ENCODE measurements around the gene VCPKMT.

The VCPKMT gene

DNA sequence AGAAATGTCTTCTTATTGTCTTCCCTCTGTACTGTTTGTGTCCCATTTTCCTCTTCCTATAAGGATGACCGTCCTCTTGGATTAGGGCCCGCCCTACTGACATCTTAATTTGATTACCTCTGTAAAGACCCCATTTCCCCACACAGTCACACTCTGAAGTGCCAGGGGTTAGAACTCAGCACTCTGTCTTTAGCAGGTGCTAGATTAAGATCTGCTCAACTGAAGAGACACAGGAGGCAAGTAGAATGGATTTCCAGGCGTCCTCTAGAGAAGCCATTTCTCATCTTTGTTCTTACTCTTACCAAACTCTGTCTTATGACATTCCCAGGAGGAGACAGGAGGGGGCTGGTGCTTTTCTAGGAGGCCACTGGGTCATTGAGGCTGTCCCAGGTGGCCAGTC is 50.8 kb downstream of the VCPKMT start:
- Histone ChIP-seq H3K9me2 (replicated peaks; ENCODE audit: control insufficient read depth, low read length) (no peaks in the 10 kb centered on the region), H3K79me2 (ENCODE audit: control insufficient read depth, low read length) (no peaks in the 10 kb centered on the region), H3K27me3 (ENCODE audit: control insufficient read depth, low read length) (no peaks in the 10 kb centered on the region), H3K27ac (ENCODE audit: low read depth, low read length) (no peak overlapping the region), H3K9me3 (ENCODE audit: control insufficient read depth, insufficient read depth, low read length) (no peaks in the 10 kb centered on the region), H3K4me2 (ENCODE audit: low read length) (no peak overlapping the region), H3F3A (ENCODE audit: control insufficient read depth, insufficient read depth) (0 out of 2 replicates have a peak, but pooled peaks cover 3% of the 10 kb centered on the region), H4K20me1 (ENCODE audit: control insufficient read depth, insufficient read depth, low read depth, low read length) (no peaks in the 10 kb centered on the region), H3K4me3 (ENCODE audit: low read length) (no peak overlapping the region), H3K4me1 (ENCODE audit: control insufficient read depth, low read length) (peaks cover 28% of the 10 kb centered on the region), H3K36me3 (ENCODE audit: control insufficient read depth, low read length) (no peaks in the 10 kb centered on the region)
- TF ChIP-seq, protein P1, sequence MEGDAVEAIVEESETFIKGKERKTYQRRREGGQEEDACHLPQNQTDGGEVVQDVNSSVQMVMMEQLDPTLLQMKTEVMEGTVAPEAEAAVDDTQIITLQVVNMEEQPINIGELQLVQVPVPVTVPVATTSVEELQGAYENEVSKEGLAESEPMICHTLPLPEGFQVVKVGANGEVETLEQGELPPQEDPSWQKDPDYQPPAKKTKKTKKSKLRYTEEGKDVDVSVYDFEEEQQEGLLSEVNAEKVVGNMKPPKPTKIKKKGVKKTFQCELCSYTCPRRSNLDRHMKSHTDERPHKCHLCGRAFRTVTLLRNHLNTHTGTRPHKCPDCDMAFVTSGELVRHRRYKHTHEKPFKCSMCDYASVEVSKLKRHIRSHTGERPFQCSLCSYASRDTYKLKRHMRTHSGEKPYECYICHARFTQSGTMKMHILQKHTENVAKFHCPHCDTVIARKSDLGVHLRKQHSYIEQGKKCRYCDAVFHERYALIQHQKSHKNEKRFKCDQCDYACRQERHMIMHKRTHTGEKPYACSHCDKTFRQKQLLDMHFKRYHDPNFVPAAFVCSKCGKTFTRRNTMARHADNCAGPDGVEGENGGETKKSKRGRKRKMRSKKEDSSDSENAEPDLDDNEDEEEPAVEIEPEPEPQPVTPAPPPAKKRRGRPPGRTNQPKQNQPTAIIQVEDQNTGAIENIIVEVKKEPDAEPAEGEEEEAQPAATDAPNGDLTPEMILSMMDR (IDR thresholded peaks at IDR 0.05; ENCODE audit: low read depth, low read length, poor library complexity, severe bottlenecking) = no peak
- TF ChIP-seq EZH2phosphoT487 (IDR thresholded peaks at IDR 0.05; ENCODE audit: borderline replicate concordance, low read length) = no peak

DNA sequence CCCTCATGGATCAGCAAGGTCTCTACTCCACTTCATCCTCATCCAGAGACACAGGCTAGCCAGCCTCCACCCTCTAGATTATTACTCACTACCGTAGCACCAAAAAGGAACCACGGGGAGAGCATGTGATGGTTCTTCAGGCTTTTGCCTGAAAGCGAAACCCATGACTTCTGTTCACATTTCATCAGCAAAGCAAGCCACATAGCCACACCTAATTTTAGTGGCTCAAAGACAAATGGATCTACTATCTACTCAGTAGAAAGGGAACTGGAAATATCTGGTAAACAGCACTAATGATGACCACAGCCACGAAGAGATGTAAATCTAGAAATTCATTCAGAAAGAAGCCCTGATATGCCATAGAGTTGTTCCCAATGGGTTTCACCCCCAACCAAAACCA is 51.4 kb downstream of the VCPKMT start:
- Histone ChIP-seq H3K4me3 (ENCODE audit: low read length) (no peak overlapping the region), H3K27ac (ENCODE audit: low read depth, low read length) (no peak overlapping the region), H3K9me2 (replicated peaks; ENCODE audit: control insufficient read depth, low read length) (no peaks in the 10 kb centered on the region), H3K9me3 (ENCODE audit: control insufficient read depth, insufficient read depth, low read length) (no peaks in the 10 kb centered on the region), H3F3A (ENCODE audit: control insufficient read depth, insufficient read depth) (0 out of 2 replicates have a peak, but pooled peaks cover 3% of the 10 kb centered on the region), H3K79me2 (ENCODE audit: control insufficient read depth, low read length) (no peaks in the 10 kb centered on the region), H3K4me1 (ENCODE audit: control insufficient read depth, low read length) (peaks cover 32% of the 10 kb centered on the region), H3K36me3 (ENCODE audit: control insufficient read depth, low read length) (no peaks in the 10 kb centered on the region), H3K4me2 (ENCODE audit: low read length) (no peak overlapping the region), H3K27me3 (ENCODE audit: control insufficient read depth, low read length) (no peaks in the 10 kb centered on the region), H4K20me1 (ENCODE audit: control insufficient read depth, insufficient read depth, low read depth, low read length) (no peaks in the 10 kb centered on the region)
- no peak for TF ChIP-seq EZH2phosphoT487 (IDR thresholded peaks at IDR 0.05; ENCODE audit: borderline replicate concordance, low read length)
- TF ChIP-seq, protein P1 (IDR thresholded peaks at IDR 0.05; ENCODE audit: low read depth, low read length, poor library complexity, severe bottlenecking) = no peak

DNA sequence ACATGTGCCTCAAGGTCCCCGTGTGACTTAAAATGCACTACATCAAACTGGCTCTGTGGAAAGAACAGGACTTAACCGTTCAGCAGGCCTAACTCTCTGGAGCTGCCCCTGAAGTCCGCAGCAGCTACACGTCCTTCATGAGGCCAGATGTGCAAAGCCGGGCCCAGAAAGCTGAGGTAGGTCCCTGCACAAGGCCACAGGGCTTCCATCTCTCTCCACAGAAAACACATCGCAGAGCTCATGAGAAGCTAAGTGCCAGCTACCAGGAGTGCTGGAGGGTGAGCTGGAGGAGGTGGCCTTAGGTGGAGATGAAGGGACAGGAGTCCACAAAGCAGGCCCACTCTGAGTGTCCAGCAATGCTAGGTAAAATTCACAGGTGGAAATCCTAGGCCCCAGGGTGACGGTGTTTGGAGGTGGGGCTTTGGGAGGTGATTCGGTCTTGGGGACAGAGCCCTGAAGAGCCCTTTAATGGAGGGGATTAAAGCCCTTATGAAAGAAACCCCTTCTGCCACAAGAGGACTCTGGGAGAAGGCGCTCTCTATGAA is 52.4 kb downstream of the VCPKMT start:
- peaks cover 32% of the 10 kb centered on the region for H3K4me1 ChIP-seq (ENCODE audit: control insufficient read depth, low read length)
- H3K27ac ChIP-seq (ENCODE audit: low read depth, low read length) = no peak overlapping the region
- no peaks in the 10 kb centered on the region for H4K20me1 ChIP-seq (ENCODE audit: control insufficient read depth, insufficient read depth, low read depth, low read length)
- H3K9me3 ChIP-seq (ENCODE audit: control insufficient read depth, insufficient read depth, low read length) = no peaks in the 10 kb centered on the region
- TF ChIP-seq EZH2phosphoT487 (IDR thresholded peaks at IDR 0.05; ENCODE audit: borderline replicate concordance, low read length) = no peak
- TF ChIP-seq, protein P1 (IDR thresholded peaks at IDR 0.05; ENCODE audit: low read depth, low read length, poor library complexity, severe bottlenecking) = no peak
- 0 out of 2 replicates have a peak, but pooled peaks cover 3% of the 10 kb centered on the region for H3F3A ChIP-seq (ENCODE audit: control insufficient read depth, insufficient read depth)
- no peaks in the 10 kb centered on the region for H3K27me3 ChIP-seq (ENCODE audit: control insufficient read depth, low read length)
- no peaks in the 10 kb centered on the region for H3K36me3 ChIP-seq (ENCODE audit: control insufficient read depth, low read length)
- no peaks in the 10 kb centered on the region for H3K79me2 ChIP-seq (ENCODE audit: control insufficient read depth, low read length)
- H3K4me3 ChIP-seq (ENCODE audit: low read length) = no peak overlapping the region
- H3K4me2 ChIP-seq (ENCODE audit: low read length) = no peak overlapping the region
- no peaks in the 10 kb centered on the region for H3K9me2 ChIP-seq (replicated peaks; ENCODE audit: control insufficient read depth, low read length)

Measured in DOHH2 (cell line).